Cardiac septum (tissue), 1 donor: Measurements from ENCODE around the gene LIN28B. TPM values are rescaled to one million over a fixed set of nuclear protein-coding genes. Genes with fewer than 3 reads are reported as not detected.

Experiments used
- DNase-seq: peaks from one replicate; pipeline ENCODE4 v3.0.0-alpha.2; 2020; ENCODE audit warnings: low spot score
- intact Hi-C: fragments of 100-400 bp; cut with DNase I; formaldehyde crosslinking; loops from one replicate; pipeline ENCODE4 v1.14.0; 2022
- total RNA-seq: library from RNA; stranded (reverse); fragmentation: NEBNext Ultra II Directional; extraction: Animal tissue kit (Norgen Biotek cat#: 25700); gene quantifications from one replicate; pipeline ENCODE4 v1.2.1, GENCODE V29; 2021
- donor health status: DM: no; HTN: no; CAD: no.

LIN28B gene
- total RNA-seq, 1 donor from 2014 or later, result not detected

DNA sequence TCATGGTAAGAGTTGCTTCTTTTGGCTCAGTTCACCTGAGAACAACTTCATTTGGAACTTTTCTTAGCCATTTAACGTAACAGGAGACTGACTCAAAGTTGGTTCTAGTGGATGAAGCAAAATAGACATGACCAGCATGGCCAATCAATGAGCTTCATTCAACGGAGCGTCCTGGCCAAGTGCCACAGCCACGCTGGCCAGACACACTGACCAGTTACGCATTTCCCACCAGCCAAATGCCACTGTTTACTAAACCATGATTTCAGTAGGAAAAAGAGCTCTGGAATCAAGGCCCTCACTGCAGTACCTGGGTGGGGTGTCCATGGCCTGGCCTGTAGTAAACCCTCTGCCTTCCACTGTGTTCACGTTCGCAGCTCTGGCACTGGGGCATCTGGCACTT, 142.5 kb downstream of the LIN28B start:
- intact Hi-C loops, result no loop called here
- no peak for DNase-seq

- intact Hi-C loops, result no loop called here
- DNase-seq, result no peak
Measured at GRCh38 chr6:105102186-105102585, 145.3 kb downstream of the LIN28B start.

DNA sequence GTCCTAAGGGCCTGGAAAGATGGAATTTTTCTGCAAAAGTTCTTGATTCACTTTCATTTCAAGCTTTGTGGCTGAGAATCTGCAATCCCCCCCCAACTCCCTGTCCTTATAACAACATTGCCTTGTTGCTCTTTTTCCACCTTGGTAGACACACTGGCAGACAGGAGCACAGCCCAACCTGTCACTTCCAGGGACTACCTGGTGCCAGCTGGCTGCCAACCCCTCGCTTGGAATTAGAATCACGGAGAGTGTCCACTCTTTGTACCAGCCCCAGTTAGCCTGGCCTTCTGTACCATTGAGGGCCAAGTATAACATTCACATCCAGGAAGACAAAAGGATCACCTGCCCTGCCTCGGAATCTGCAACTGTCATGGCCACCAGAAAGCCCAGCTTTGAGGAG, 148.2 kb downstream of the LIN28B start:
- intact Hi-C loops, result no loop called here
- no peak for DNase-seq

GRCh38 chr6:105106260-105106659, 149.4 kb downstream of the LIN28B start:
- DNase-seq, result no peak
- intact Hi-C loops, result no loop called here

DNA sequence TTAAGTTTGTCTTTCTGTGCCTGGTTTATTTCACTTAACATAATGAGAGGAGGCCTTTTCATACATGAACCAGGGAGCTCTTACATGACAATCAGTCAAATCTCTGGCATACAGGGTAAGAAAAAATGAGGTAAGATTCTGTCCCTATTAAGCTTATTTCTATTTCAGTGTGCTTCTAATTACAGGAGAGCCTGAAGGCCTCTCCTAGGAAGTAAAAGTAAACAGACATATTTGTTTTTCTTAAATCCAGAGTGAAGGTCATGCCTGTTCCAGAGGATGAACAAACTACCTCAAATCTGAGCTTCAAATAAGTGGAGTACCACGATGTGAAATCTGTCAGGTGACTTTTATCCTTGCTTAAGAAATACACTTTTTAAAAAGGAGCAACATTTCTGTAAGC, 150.3 kb downstream of the LIN28B start:
- intact Hi-C loops, result no loop called here
- no peak for DNase-seq

- no peak for DNase-seq
- intact Hi-C loops, result no loop called here
Measured at GRCh38 chr6:105108631-105109262, 151.8 kb downstream of the LIN28B start.

DNA sequence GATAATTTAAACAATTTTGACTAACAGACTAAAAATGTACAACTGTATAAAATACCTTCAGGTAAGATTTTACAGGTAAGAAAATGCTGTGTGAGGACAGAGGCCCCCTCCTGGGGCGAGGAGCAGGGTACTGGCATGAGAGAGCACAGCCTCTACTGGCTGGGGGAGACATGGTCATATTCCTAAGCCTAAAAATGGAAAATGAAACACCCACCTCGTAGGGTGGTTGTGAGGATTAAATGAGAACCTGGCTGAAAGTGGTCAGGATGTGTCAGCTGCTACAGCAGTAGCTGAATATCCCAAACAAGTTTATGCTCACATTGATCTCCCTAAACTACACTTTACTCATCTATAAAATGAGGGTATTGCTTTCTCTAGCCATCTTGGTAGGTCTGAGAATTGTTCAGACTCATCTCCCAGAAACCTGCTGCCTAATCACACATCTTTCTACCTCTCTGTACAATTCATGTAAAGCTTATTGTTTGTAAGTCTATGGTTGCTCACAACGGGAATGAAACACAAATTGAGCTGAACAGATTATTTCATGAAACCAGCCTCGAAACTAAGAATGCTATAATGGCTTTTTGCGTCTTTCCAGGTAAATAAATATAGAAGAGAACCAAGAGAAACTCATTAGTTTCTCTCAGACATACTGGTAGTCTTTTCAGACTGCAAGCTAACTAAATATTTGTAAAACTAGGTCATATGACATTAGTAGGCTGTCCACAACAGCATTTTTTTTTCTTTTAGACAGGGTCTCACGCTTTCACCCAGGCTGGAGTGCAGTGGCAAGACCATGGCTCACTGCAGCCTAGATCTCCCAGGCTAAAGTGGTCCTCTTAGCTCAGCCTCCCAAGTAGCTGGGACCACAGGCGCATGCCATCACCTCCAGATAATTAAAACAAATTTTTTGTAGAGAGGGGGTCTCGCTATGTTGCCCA, 153.3 kb downstream of the LIN28B start:
- no peak for DNase-seq
- intact Hi-C loops, result no loop called here

GRCh38 chr6:105111105-105111504, 154.2 kb downstream of the LIN28B start:
- intact Hi-C loops, result no loop called here
- no peak for DNase-seq

DNA sequence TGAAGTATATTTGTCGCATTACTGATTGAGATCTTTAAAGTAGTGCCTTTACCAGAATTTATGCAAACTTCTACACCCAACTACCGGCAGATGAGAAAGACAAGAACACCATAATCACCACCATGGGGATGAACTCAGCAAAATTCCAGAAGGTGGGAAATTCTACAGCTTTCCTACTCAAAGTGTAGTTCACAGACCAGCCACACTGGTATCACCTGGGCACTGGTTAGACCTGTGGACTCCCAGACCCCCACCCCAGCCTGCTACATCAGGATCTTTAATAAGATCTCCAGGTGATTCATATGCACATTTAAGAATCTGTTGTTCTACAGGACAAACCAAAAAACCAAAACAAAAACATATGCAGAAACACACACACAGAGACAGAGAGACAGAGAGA, 155.0 kb downstream of the LIN28B start:
- intact Hi-C loops, result no loop called here
- DNase-seq, result no peak

DNA sequence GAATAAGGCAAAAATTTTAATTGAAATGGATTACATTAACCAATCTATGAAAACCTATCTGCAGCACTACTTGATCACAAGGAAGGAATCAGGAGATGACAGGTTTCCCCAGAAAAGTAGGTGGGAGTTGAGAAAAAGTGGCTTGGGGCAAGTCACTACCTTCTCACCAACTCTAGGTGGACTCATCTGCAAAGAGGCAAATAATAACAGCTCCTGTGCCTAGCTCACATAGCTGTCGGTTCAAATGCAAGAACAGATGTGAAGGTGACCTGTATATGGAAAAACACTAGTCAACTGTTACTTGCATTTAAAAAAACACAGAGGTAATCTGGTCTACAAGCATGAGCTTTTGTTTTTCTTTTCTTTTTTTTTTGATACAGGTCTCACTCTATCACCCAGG, 155.7 kb downstream of the LIN28B start:
- intact Hi-C loops, result no loop called here
- DNase-seq, result no peak

- DNase-seq, result no peak
- intact Hi-C loops, result no loop called here
Measured at GRCh38 chr6:105113422-105113821, 156.5 kb downstream of the LIN28B start.

- DNase-seq, result no peak
- intact Hi-C loops, result no loop called here
Measured at GRCh38 chr6:105116150-105116549, 159.2 kb downstream of the LIN28B start.

DNA sequence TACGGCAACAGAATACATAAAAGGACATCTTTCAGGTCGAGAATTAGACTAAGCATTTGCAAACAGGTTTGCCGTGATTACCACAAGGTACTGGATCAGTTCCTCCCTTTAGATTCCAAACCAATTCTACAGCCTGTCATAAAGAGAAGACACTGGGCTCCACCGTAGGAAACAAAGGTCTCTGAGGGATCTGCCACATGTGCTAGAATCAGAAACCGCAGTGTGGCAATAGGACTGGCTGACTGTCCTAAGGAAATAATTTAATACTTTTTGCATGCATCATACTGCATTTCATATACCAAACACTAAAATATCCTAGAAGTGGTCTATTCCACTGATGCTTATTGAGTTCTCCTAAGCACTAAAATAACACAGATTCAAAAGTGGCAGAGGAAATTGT, 163.7 kb downstream of the LIN28B start:
- no peak for DNase-seq
- intact Hi-C loops, result no loop called here

DNA sequence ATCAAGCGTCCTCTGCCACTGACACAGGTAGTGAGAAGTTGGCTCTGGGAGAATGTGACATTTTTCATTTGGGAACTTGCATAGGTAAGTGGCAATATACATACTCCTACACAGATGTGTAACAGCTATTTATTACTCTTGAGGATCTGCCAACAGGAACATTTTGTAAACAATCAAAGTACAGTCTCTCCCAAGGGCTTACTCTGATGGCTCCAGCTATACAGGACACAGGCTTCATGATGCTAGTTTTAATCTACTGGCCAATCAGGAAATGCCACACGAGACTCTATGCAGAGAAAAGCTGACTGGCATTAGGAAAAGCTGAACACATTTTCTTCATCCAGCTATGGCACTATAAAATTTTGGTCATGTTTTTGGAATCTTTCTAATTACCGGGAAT, 165.1 kb downstream of the LIN28B start:
- intact Hi-C loops, result no loop called here

DNA sequence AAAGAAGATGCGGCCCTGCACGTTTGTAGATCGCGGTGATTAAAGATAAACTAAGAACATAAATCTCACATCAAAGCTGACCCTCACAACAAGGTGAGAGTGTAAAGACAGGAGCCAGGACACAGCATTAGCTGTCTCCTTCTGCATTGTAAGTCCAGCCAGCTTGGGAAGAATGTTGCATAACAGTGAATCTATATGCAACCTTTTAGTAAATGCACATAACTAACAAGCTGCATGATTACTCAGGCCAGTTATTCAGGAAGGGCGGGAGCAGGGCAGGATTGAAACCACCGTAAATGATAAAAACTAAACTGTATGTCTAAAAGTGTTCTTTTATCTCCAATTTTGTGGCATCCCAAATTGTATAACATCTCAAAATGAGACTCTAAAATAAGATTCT, 165.8 kb downstream of the LIN28B start:
- intact Hi-C loops, result no loop called here
- no peak for DNase-seq

More for the DNA sequence above, 165.1 kb downstream of the LIN28B start:
- DNase-seq, result no peak

Other genes starting within 250 kb of the LIN28B start
- 8.0 TPM for gene HACE1, start 97.2 kb upstream of the LIN28B start, total RNA-seq
- gene POPDC3, start 222.9 kb downstream of the LIN28B start, total RNA-seq, result 35.1 TPM